ENCODE results near the gene FFAR1. TPM values are rescaled to one million over a fixed set of nuclear protein-coding genes. Genes with fewer than 3 reads are reported as not detected.

FFAR1 gene
- total and polyA plus RNA-seq, 2 donors (not counting 1 experiment from before 2014, with no cell fraction given) = not detected

DNA sequence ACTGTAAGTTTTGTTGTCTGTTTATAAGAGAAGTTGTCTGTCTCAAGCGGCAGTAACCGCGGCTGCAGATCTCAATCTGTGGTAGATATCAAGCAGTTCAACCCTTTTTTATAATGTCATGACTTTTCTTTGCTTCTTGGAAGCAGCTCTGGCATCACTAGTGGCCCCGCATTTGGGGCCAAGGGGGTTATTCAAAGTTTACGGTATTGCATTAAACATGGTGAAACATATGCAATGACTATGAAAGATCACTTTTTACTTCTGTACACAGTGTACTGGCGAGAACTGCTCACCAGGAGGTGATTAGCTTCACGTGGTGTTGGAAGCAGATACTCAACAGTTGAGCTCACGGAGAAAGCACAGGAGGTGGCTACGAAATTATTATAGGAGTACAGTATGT is 5.9 kb downstream of the FFAR1 start:
- DNase-seq (ENCODE audit: low read depth in 2 of 2) = peak in 1 of 2 donors; percentile 77
- H2AFZ ChIP-seq (ENCODE audit: low read length) = no peak overlapping the region
- no peak overlapping the region for H3K4me3 ChIP-seq (replicated peaks in 1 of 4; ENCODE audit: control extremely low read depth in 1 of 4, insufficient read depth in 1 of 4, low read depth in 3 of 4, low read length in 4 of 4)
- H3K4me1 ChIP-seq (ENCODE audit: control insufficient read depth, extremely low read depth, insufficient read depth, low read length) = no peaks in the 10 kb centered on the region
- no peak for TF ChIP-seq EZH2 (IDR thresholded peaks at IDR 0.05; ENCODE audit: low read length, missing control alignments)
- TF ChIP-seq, protein P1, sequence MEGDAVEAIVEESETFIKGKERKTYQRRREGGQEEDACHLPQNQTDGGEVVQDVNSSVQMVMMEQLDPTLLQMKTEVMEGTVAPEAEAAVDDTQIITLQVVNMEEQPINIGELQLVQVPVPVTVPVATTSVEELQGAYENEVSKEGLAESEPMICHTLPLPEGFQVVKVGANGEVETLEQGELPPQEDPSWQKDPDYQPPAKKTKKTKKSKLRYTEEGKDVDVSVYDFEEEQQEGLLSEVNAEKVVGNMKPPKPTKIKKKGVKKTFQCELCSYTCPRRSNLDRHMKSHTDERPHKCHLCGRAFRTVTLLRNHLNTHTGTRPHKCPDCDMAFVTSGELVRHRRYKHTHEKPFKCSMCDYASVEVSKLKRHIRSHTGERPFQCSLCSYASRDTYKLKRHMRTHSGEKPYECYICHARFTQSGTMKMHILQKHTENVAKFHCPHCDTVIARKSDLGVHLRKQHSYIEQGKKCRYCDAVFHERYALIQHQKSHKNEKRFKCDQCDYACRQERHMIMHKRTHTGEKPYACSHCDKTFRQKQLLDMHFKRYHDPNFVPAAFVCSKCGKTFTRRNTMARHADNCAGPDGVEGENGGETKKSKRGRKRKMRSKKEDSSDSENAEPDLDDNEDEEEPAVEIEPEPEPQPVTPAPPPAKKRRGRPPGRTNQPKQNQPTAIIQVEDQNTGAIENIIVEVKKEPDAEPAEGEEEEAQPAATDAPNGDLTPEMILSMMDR (conservative IDR thresholded peaks at IDR 0.05 in 1 of 2, IDR thresholded peaks at IDR 0.05 in 1 of 2; ENCODE audit: low read depth in 1 of 2, low read length in 2 of 2) = peak in 1 of 2 donors; percentile 9
- no peaks in the 10 kb centered on the region for H3K9me3 ChIP-seq (ENCODE audit: control insufficient read depth, insufficient read depth, low read depth, low read length)
- no peaks in the 10 kb centered on the region for H4K20me1 ChIP-seq (ENCODE audit: control insufficient read depth, extremely low read depth, insufficient read depth, low read length)
- no peaks in the 10 kb centered on the region for H3K27me3 ChIP-seq (ENCODE audit: control insufficient read depth, insufficient read depth, low read length)
- H3K36me3 ChIP-seq (ENCODE audit: control insufficient read depth, insufficient read depth, low read length) = no peaks in the 10 kb centered on the region
- H3K9ac ChIP-seq (ENCODE audit: insufficient read depth, low read length) = no peak overlapping the region
- H3K27ac ChIP-seq (ENCODE audit: insufficient read depth, low read length) = no peak overlapping the region
- H3K4me2 ChIP-seq (ENCODE audit: extremely low read depth, insufficient read depth, low read length) = no peak overlapping the region
- no peaks in the 10 kb centered on the region for H3K79me2 ChIP-seq (ENCODE audit: control insufficient read depth, insufficient read depth, low read length)

DNA sequence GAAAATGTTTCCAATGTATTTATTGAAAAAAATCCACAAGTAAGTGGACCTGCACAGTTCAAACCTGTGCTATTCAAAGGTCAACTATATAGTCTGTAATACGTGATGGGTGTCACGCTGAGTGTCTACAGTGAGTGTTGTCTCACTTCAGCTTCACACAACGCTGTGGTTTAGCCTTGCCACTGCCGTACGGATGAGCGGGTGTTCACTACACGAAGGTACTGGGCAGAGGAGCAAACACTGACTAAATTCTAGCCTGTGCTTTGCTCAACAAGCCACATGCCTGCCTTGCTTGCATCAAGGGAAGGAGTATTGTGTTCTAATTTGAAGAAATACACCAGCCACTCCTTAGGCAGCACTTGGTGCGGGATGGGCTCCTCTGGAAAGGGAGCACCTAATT is 7.2 kb downstream of the FFAR1 start:
- Histone ChIP-seq H3K36me3 (ENCODE audit: control insufficient read depth, insufficient read depth, low read length) (no peaks in the 10 kb centered on the region), H3K27ac (ENCODE audit: insufficient read depth, low read length) (no peak overlapping the region), H3K4me1 (ENCODE audit: control insufficient read depth, extremely low read depth, insufficient read depth, low read length) (no peaks in the 10 kb centered on the region), H3K9ac (ENCODE audit: insufficient read depth, low read length) (no peak overlapping the region), H4K20me1 (ENCODE audit: control insufficient read depth, extremely low read depth, insufficient read depth, low read length) (no peaks in the 10 kb centered on the region), H2AFZ (ENCODE audit: low read length) (no peak overlapping the region), H3K4me3 (replicated peaks in 1 of 4; ENCODE audit: control extremely low read depth in 1 of 4, insufficient read depth in 1 of 4, low read depth in 3 of 4, low read length in 4 of 4) (no peak overlapping the region), H3K9me3 (ENCODE audit: control insufficient read depth, insufficient read depth, low read depth, low read length) (no peaks in the 10 kb centered on the region), H3K79me2 (ENCODE audit: control insufficient read depth, insufficient read depth, low read length) (no peaks in the 10 kb centered on the region), H3K27me3 (ENCODE audit: control insufficient read depth, insufficient read depth, low read length) (no peaks in the 10 kb centered on the region), H3K4me2 (ENCODE audit: extremely low read depth, insufficient read depth, low read length) (no peak overlapping the region)
- no peak for DNase-seq (ENCODE audit: low read depth in 2 of 2)
- no peak for TF ChIP-seq EZH2 (IDR thresholded peaks at IDR 0.05; ENCODE audit: low read length, missing control alignments)
- TF ChIP-seq, protein P1 (conservative IDR thresholded peaks at IDR 0.05 in 1 of 2, IDR thresholded peaks at IDR 0.05 in 1 of 2; ENCODE audit: low read depth in 1 of 2, low read length in 2 of 2) = no peak

DNA sequence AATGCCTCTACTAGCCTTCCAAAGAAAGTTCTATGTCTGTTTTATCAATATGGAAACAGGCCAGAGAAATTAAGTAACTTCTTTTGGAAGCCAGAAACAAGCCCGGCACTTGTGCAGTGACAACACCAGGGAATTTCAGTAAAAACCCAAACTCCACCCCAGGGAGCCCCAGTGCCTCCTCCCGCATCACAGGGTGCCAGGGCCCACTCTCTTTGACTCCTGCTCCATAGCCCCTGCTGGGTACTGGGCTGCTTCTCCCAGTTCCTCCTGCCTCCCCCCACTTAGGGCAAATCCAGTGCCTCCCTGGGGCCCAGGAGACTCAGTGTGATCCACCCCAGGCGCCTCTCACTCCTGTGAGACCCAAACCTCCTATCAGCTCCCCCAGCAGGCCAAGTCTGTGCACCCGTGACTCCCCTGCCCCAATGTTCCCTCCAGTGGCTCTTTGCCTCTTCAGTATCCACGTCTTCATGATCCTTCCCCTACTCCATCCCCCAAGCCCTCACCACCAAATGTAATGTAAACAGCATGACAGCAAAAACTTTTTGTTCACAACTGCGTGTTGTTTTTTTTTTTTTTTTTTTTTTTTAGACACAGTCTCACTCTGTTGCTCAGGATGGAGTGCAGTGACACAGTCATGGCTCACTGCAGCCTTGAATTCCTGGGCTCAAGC is 8.2 kb downstream of the FFAR1 start:
- TF ChIP-seq, protein P1 (conservative IDR thresholded peaks at IDR 0.05 in 1 of 2, IDR thresholded peaks at IDR 0.05 in 1 of 2; ENCODE audit: low read depth in 1 of 2, low read length in 2 of 2) = no peak
- no peak for TF ChIP-seq EZH2 (IDR thresholded peaks at IDR 0.05; ENCODE audit: low read length, missing control alignments)
- peak in 1 of 2 donors; percentile 54 for DNase-seq (ENCODE audit: low read depth in 2 of 2)
- Histone ChIP-seq H3K4me2 (ENCODE audit: extremely low read depth, insufficient read depth, low read length) (no peak overlapping the region), H3K27ac (ENCODE audit: insufficient read depth, low read length) (no peak overlapping the region), H3K36me3 (ENCODE audit: control insufficient read depth, insufficient read depth, low read length) (no peaks in the 10 kb centered on the region), H3K27me3 (ENCODE audit: control insufficient read depth, insufficient read depth, low read length) (no peaks in the 10 kb centered on the region), H3K79me2 (ENCODE audit: control insufficient read depth, insufficient read depth, low read length) (no peaks in the 10 kb centered on the region), H2AFZ (ENCODE audit: low read length) (no peak overlapping the region), H3K9ac (ENCODE audit: insufficient read depth, low read length) (no peak overlapping the region), H3K9me3 (ENCODE audit: control insufficient read depth, insufficient read depth, low read depth, low read length) (no peaks in the 10 kb centered on the region), H3K4me3 (replicated peaks in 1 of 4; ENCODE audit: control extremely low read depth in 1 of 4, insufficient read depth in 1 of 4, low read depth in 3 of 4, low read length in 4 of 4) (no peak overlapping the region), H4K20me1 (ENCODE audit: control insufficient read depth, extremely low read depth, insufficient read depth, low read length) (no peaks in the 10 kb centered on the region), H3K4me1 (ENCODE audit: control insufficient read depth, extremely low read depth, insufficient read depth, low read length) (no peaks in the 10 kb centered on the region)

Data from fibroblast of lung (primary cell).